Heart right ventricle (tissue), 16 donors: ENCODE data around the gene NR2C1. TPM values are rescaled to one million over a fixed set of nuclear protein-coding genes. Genes with fewer than 3 reads are reported as not detected.
A peak's percentile ranks its signal among the peaks of the same experiment; 100 is the strongest.

ENCODE experiments used
- ATAC-seq, 8 donors: fragments of 200-7000 bp; cut with Tn5 transposase; one replicate each; pipeline ENCODE4 v1.9.1; 2020; ENCODE audit warnings: mild to moderate bottlenecking in 8 of 8, moderate library complexity in 8 of 8, moderate number of reproducible peaks in 1 of 8
- DNase-seq, 2 donors: peaks; one replicate each; pipeline ENCODE4 v3.0.0-alpha.2; 2020
- H3K27ac ChIP-seq, 10 donors: fragments of 200-600 bp; sonication (generic) in 2 of 10; one replicate each; pipeline versions ENCODE4 v1.5.0 to v1.8.0; 2020 to 2022; ENCODE audit warnings: mild to moderate bottlenecking in 3 of 10
- H3K27me3 ChIP-seq, 7 donors: fragments of 200-600 bp; one replicate each; pipeline ENCODE4 v1.8.0; 2021 to 2022; ENCODE audit warnings: mild to moderate bottlenecking in 2 of 7
- H3K36me3 ChIP-seq, 9 donors: fragments of 200-600 bp; sonication (generic) in 1 of 9; one replicate each; pipeline versions ENCODE4 v1.5.0 to v1.8.0; 2020 to 2022; ENCODE audit warnings: mild to moderate bottlenecking in 2 of 9
- H3K4me1 ChIP-seq, 9 donors: fragments of 200-600 bp; sonication (generic) in 1 of 9; one replicate each; pipeline versions ENCODE4 v1.5.0 to v1.8.0; 2020 to 2022; ENCODE audit warnings: mild to moderate bottlenecking in 4 of 9
- H3K4me3 ChIP-seq, 10 donors: fragments of 200-600 bp; sonication (generic) in 2 of 10; one replicate each; pipeline versions ENCODE4 v1.5.0 to v1.8.0; 2020 to 2022; ENCODE audit warnings: mild to moderate bottlenecking in 7 of 10, moderate library complexity in 2 of 10
- H3K9me3 ChIP-seq, 11 donors: fragments of 200-600 bp in 10 of 11; sonication (generic) in 2 of 11; one replicate each; pipeline versions ENCODE4 v1.5.0 to v1.8.0; 2013 to 2022; ENCODE audit warnings: mild to moderate bottlenecking in 2 of 11, control low read depth in 1 of 11, moderate library complexity in 1 of 11
- CTCF ChIP-seq, 9 donors: fragments of 200-600 bp; sonication (generic) in 2 of 9; IDR thresholded peaks; one replicate each; pipeline versions ENCODE4 v1.5.0 to v1.8.0; 2021 to 2022; ENCODE audit warnings: antibody characterized with exemption in 9 of 9, mild to moderate bottlenecking in 5 of 9, moderate library complexity in 1 of 9
- WGBS, 2 donors: extraction: QIAGEN DNeasy Blood & Tissue Kit; methylation state at CpG; one replicate each; pipeline ENCODE4 v1.1.7; 2013; ENCODE audit warnings: inconsistent platforms in 1 of 2; 5-methylcytosine and 5-hydroxymethylcytosine counted together
- intact Hi-C, 10 donors: fragments of 100-400 bp; cut with DNase I; formaldehyde crosslinking; loops; one replicate each; pipeline versions ENCODE4 v1.11.1 to v1.14.2; 2022
- polyA plus RNA-seq, 2 donors: library from polyadenylated mRNA; stranded (reverse); fragments of 200-250 nt; gene quantifications; one replicate each; pipeline ENCODE4 v1.2.3, GENCODE V29; 2013
- total RNA-seq, 10 donors: library from RNA; stranded (reverse); fragmentation: NEBNext Ultra II Directional in 3 of 10; extraction: Animal tissue kit (Norgen Biotek cat#: 25700) in 3 of 10; gene quantifications; one replicate each; pipeline versions ENCODE4 v1.2.1 to v1.2.4, GENCODE V29; 2021 to 2023
- donor health status: Arrhythmogenic right ventricular cardiomyopathy.
- donor health status: ischemic (EF 13 %, LVEDD 7.1; RV severe dilation, severe dysfunction).
- donor health status: healthy with polysubstance abuse.
- donor health status: DM: no; HTN: yes; CAD: no.
- donor health status: DM: no; HTN: no; CAD: no.
- donor health status: ischemic (EF 25% LVEDD 6.9; RV normal size, moderate dysfunction).
- donor health status: ischemic (EF 25% LVEDD 5.7; RV mildly dilated, moderate dysfunction).
- donor health status: healthy.
- donor health status: DM: yes; HTN: yes; CAD: no.
- donor health status: Ischemic cardiomyopathy.
- donor health status: ischemic (EF 35%, LVEDD 5.7; RV mildly dilated, moderate dysfunction).
- donor health status: nonischemic (EF 11% LVEDD 7.7; RV severe dilation, severe dysfunction).
- donor health status: DM: yes; HTN: yes; CAD: no.
- donor health status: PGD.
- donor health status: ischemic (EF 29% LVEDD 5.4; RV normal size, mild dysfunction).
- donor health status: nonischemic (EF 23%, LVEDD 6.1; RV moderate dilation, normal function).

The NR2C1 gene
- total and polyA plus RNA-seq, 12 donors = 11.3 to 189 (median 38.3) TPM

- no peak overlapping the region for H3K27ac ChIP-seq
- intact Hi-C loops = no loop called here
- peaks cover 0 to 21% (median 17%) of the 10 kb centered on the region in 9 donors for H3K4me1 ChIP-seq
- no peaks in the 10 kb centered on the region for H3K27me3 ChIP-seq
- no peak for TF ChIP-seq CTCF (IDR thresholded peaks at IDR 0.05)
- no peaks in the 10 kb centered on the region for H3K9me3 ChIP-seq
- peaks cover 0 to 39% (median 0%) of the 10 kb centered on the region in 9 donors for H3K36me3 ChIP-seq
- no peak for DNase-seq
- no peak for ATAC-seq
- no peak overlapping the region for H3K4me3 ChIP-seq
These were observed 12.2 kb upstream of the NR2C1 start for GRCh38 chr12:95085612-95086011.

- H3K4me3 ChIP-seq = no peak overlapping the region
- no peak for TF ChIP-seq CTCF (IDR thresholded peaks at IDR 0.05)
- peaks cover 0 to 24% (median 0%) of the 10 kb centered on the region in 9 donors for H3K36me3 ChIP-seq
- WGBS, 2 donors = 17 to 20% methylated on average over 4 of the region's 4 CpGs
- no peaks in the 10 kb centered on the region for H3K9me3 ChIP-seq
- H3K4me1 ChIP-seq = peaks cover 0 to 21% (median 17%) of the 10 kb centered on the region in 9 donors
- peak; percentile 57 to 95 (median 76) for ATAC-seq
- H3K27ac ChIP-seq = peak overlapping the region in 9 of 10 donors; percentile 16 to 62 (median 45)
- no peaks in the 10 kb centered on the region for H3K27me3 ChIP-seq
- intact Hi-C loops = no loop called here
- DNase-seq = no peak
These were observed 10.5 kb upstream of the NR2C1 start for GRCh38 chr12:95083938-95084337.

GRCh38 chr12:95083471-95083870 lies 10.1 kb upstream of the NR2C1 start:
- Histone ChIP-seq H3K27me3 (no peaks in the 10 kb centered on the region), H3K9me3 (no peaks in the 10 kb centered on the region), H3K4me3 (no peak overlapping the region), H3K4me1 (peaks cover 0 to 21% (median 17%) of the 10 kb centered on the region in 9 donors), H3K27ac (peak overlapping the region in 9 of 10 donors; percentile 16 to 62 (median 45)), H3K36me3 (peaks cover 0 to 20% (median 0%) of the 10 kb centered on the region in 9 donors)
- ATAC-seq (peak in 1 of 8 donors; percentile 48), DNase-seq (no peak)
- intact Hi-C loops = no loop called here
- no peak for TF ChIP-seq CTCF (IDR thresholded peaks at IDR 0.05)

- peak overlapping the region in 1 of 10 donors; percentile 19 for H3K27ac ChIP-seq
- no peaks in the 10 kb centered on the region for H3K9me3 ChIP-seq
These were observed 3.9 kb upstream of the NR2C1 start for GRCh38 chr12:95077341-95077740.

More at GRCh38 chr12:95077341-95077740, 3.9 kb upstream of the NR2C1 start:
- Histone ChIP-seq H3K4me3 (no peak overlapping the region), H3K36me3 (peaks cover 0 to 14% (median 0%) of the 10 kb centered on the region in 9 donors), H3K4me1 (peaks cover 0 to 11% (median under 1%) of the 10 kb centered on the region in 9 donors), H3K27me3 (no peaks in the 10 kb centered on the region)
- no peak for ATAC-seq
- WGBS, 2 donors = 69 to 82% methylated on average over 4 of the region's 4 CpGs
- TF ChIP-seq CTCF (IDR thresholded peaks at IDR 0.05) = no peak
- intact Hi-C loops = loop anchor here in 1 of 10 donors (10.0 kb wide), 1 partner anchor 397 kb away; the partner anchor contains the start of gene METAP2
- no peak for DNase-seq
